HFFc6 (cell line): ENCODE results near the gene ZNF70. TPM values are rescaled to one million over a fixed set of nuclear protein-coding genes. Genes with fewer than 3 reads are reported as not detected.

Source experiments
- DNase-seq: peaks from one replicate; pipeline ENCODE4 v3.0.0-alpha.2; 2018
- H3K27ac Mint-ChIP-seq: 2 replicates; pipeline ENCODE4 v1.8.0; 2020; ENCODE audit warnings: mild to moderate bottlenecking, mixed read lengths
- H3K27me3 Mint-ChIP-seq: 2 replicates; pipeline ENCODE4 v1.8.0; 2021; ENCODE audit warnings: mild to moderate bottlenecking, moderate library complexity, mixed read lengths; ENCODE audit not compliant: insufficient read depth
- H3K36me3 Mint-ChIP-seq: 2 replicates; pipeline ENCODE4 v1.8.0; 2021; ENCODE audit warnings: low read depth, mixed read lengths
- H3K4me1 Mint-ChIP-seq: 2 replicates; pipeline ENCODE4 v1.8.0; 2020; ENCODE audit warnings: low read depth, mixed read lengths
- H3K4me3 Mint-ChIP-seq: 2 replicates; pipeline ENCODE4 v1.8.0; 2020; ENCODE audit warnings: mild to moderate bottlenecking, moderate library complexity, mixed read lengths
- H3K9me3 Mint-ChIP-seq: 2 replicates; pipeline ENCODE4 v1.8.0; 2020; ENCODE audit warnings: mild to moderate bottlenecking, mixed read lengths
- CTCF ChIP-seq: fragments of 200-600 bp; sonication (generic); IDR thresholded peaks from 2 replicates; pipeline ENCODE4 v1.5.0; 2021; ENCODE audit warnings: antibody characterized with exemption, mild to moderate bottlenecking
- total RNA-seq, 6 experiments: library from RNA; stranded (reverse); fragmentation: NEBNext Ultra II Directional; extraction: Animal tissue kit (Norgen Biotek cat#: 25700); gene quantifications; 2 replicates in 1 of 6; 3 replicates in 5 of 6; pipeline ENCODE4 v1.2.3, GENCODE V29; 2021

Gene ZNF70
- total RNA-seq, 6 experiments from 2014 or later, result 6.0 to 7.0 (median 6.4) TPM

- Mint-ChIP-seq H3K36me3 (peaks cover 19% of the 10 kb centered on the region), H3K4me3 (peak overlapping the region; percentile 58), H3K4me1 (peaks cover 56% of the 10 kb centered on the region), H3K27me3 (no peaks in the 10 kb centered on the region; the same call in 1 of the 2 replicates), H3K9me3 (no peaks in the 10 kb centered on the region), H3K27ac (peak overlapping the region; percentile 79)
- TF ChIP-seq CTCF, result no peak
- DNase-seq, result peak; percentile 49
Observed at GRCh38 chr22:23790819-23791737, 40.2 kb upstream of the ZNF70 start.

GRCh38 chr22:23789638-23790037 lies 38.7 kb upstream of the ZNF70 start:
- no peaks in the 10 kb centered on the region for H3K9me3 Mint-ChIP-seq
- H3K27ac Mint-ChIP-seq, result peak overlapping the region; percentile 62
- peaks cover 59% of the 10 kb centered on the region for H3K4me1 Mint-ChIP-seq
- peaks cover 18% of the 10 kb centered on the region; the same call in 1 of the 2 replicates for H3K36me3 Mint-ChIP-seq
- DNase-seq, result no peak
- no peak; the same call in 1 of the 2 replicates for TF ChIP-seq CTCF
- peak overlapping the region; percentile 42 for H3K4me3 Mint-ChIP-seq
- H3K27me3 Mint-ChIP-seq, result no peaks in the 10 kb centered on the region; the same call in none of the 2 replicates

- Mint-ChIP-seq H3K9me3 (no peaks in the 10 kb centered on the region), H3K4me1 (peaks cover 64% of the 10 kb centered on the region), H3K4me3 (peak overlapping the region; percentile 42; the same call in 1 of the 2 replicates), H3K27ac (0 out of 2 replicates have a peak overlapping the region, but pooled peaks have one; percentile 62), H3K36me3 (peaks cover 18% of the 10 kb centered on the region; the same call in 1 of the 2 replicates), H3K27me3 (no peaks in the 10 kb centered on the region; the same call in none of the 2 replicates)
- DNase-seq, result no peak
- no peak for TF ChIP-seq CTCF
Observed at GRCh38 chr22:23789121-23789520, 38.2 kb upstream of the ZNF70 start.

GRCh38 chr22:23787910-23788309 lies 37.0 kb upstream of the ZNF70 start:
- DNase-seq, result no peak
- peaks cover 65% of the 10 kb centered on the region for H3K4me1 Mint-ChIP-seq
- no peak for TF ChIP-seq CTCF
- peak overlapping the region; percentile 93 for H3K4me3 Mint-ChIP-seq
- H3K27me3 Mint-ChIP-seq, result no peaks in the 10 kb centered on the region; the same call in none of the 2 replicates
- H3K36me3 Mint-ChIP-seq, result peaks cover 12% of the 10 kb centered on the region; the same call in 1 of the 2 replicates
- H3K9me3 Mint-ChIP-seq, result no peaks in the 10 kb centered on the region
- H3K27ac Mint-ChIP-seq, result peak overlapping the region; percentile 48; the same call in 1 of the 2 replicates

GRCh38 chr22:23787600-23787896 lies 36.6 kb upstream of the ZNF70 start:
- TF ChIP-seq CTCF, result no peak
- Mint-ChIP-seq H3K4me3 (peak overlapping the region; percentile 93), H3K36me3 (peaks cover 8% of the 10 kb centered on the region; the same call in 1 of the 2 replicates), H3K27me3 (no peaks in the 10 kb centered on the region; the same call in none of the 2 replicates), H3K27ac (peak overlapping the region; percentile 48; the same call in 1 of the 2 replicates), H3K4me1 (peaks cover 61% of the 10 kb centered on the region), H3K9me3 (no peaks in the 10 kb centered on the region)
- no peak for DNase-seq
